GM19372 (cell line): Measurements from ENCODE around the gene NHSL2.
"Not testable (repeated sequence)": the region's sequence is repeated elsewhere in the genome, so short reads cannot be mapped to it uniquely, and the experiment has no call there.

Experiments
- ATAC-seq: cut with Tn5 transposase; IDR thresholded peaks from one replicate; pipeline ENCODE4 v1.9.1; 2021; ENCODE audit warnings: mild to moderate bottlenecking, low read depth, moderate library complexity; ENCODE audit not compliant: unreplicated experiment

Gene NHSL2

GRCh38 chrX:71922686-71923085 is 12.0 kb downstream of the NHSL2 start:
- ATAC-seq, result no peak

GRCh38 chrX:71923516-71923915 is 12.9 kb downstream of the NHSL2 start:
- no peak for ATAC-seq

GRCh38 chrX:71927040-71927439 is 16.4 kb downstream of the NHSL2 start:
- no peak for ATAC-seq

- no peak for ATAC-seq
Observed at GRCh38 chrX:71928856-71929255, 18.2 kb downstream of the NHSL2 start.

- ATAC-seq, result no peak
Observed at GRCh38 chrX:71930298-71930697, 19.7 kb downstream of the NHSL2 start.

- no peak for ATAC-seq
Observed at GRCh38 chrX:71935476-71935875, 24.8 kb downstream of the NHSL2 start.

GRCh38 chrX:71936632-71937031 is 26.0 kb downstream of the NHSL2 start:
- ATAC-seq, result no peak

GRCh38 chrX:71938371-71938770 is 27.7 kb downstream of the NHSL2 start:
- ATAC-seq, result no peak

- ATAC-seq, result no peak
Observed at GRCh38 chrX:71941145-71941544, 30.5 kb downstream of the NHSL2 start.

GRCh38 chrX:71941776-71942175 is 31.1 kb downstream of the NHSL2 start:
- ATAC-seq, result no peak

GRCh38 chrX:71944369-71944768 is 33.7 kb downstream of the NHSL2 start:
- ATAC-seq, result no peak

GRCh38 chrX:71945237-71945805 is 34.7 kb downstream of the NHSL2 start:
- ATAC-seq, result no peak

- no peak for ATAC-seq
Observed at GRCh38 chrX:71949363-71949762, 38.7 kb downstream of the NHSL2 start.

- no peak for ATAC-seq
Observed at GRCh38 chrX:71949844-71950445, 39.3 kb downstream of the NHSL2 start.

- no peak for ATAC-seq
Observed at GRCh38 chrX:71953391-71953790, 42.7 kb downstream of the NHSL2 start.

GRCh38 chrX:71953946-71954345 is 43.3 kb downstream of the NHSL2 start:
- no peak for ATAC-seq

- no peak for ATAC-seq
Observed at GRCh38 chrX:71954458-71954857, 43.8 kb downstream of the NHSL2 start.

GRCh38 chrX:71955530-71956120 is 45.0 kb downstream of the NHSL2 start:
- no peak for ATAC-seq

- ATAC-seq, result no peak
Observed at GRCh38 chrX:71958281-71958675, 47.6 kb downstream of the NHSL2 start.

GRCh38 chrX:71964184-71964583 is 53.5 kb downstream of the NHSL2 start:
- ATAC-seq, result not testable (repeated sequence)

GRCh38 chrX:71974916-71975315 is 64.3 kb downstream of the NHSL2 start:
- no peak for ATAC-seq

GRCh38 chrX:71976753-71977152 is 66.1 kb downstream of the NHSL2 start:
- ATAC-seq, result no peak
